ENCODE measurements around the gene SLC12A7. TPM values are rescaled to one million over a fixed set of nuclear protein-coding genes. Genes with fewer than 3 reads are reported as not detected.

The SLC12A7 gene
- total and polyA plus RNA-seq, 7 donors = 2.3 to 22.0 (median 4.5) TPM

DNA sequence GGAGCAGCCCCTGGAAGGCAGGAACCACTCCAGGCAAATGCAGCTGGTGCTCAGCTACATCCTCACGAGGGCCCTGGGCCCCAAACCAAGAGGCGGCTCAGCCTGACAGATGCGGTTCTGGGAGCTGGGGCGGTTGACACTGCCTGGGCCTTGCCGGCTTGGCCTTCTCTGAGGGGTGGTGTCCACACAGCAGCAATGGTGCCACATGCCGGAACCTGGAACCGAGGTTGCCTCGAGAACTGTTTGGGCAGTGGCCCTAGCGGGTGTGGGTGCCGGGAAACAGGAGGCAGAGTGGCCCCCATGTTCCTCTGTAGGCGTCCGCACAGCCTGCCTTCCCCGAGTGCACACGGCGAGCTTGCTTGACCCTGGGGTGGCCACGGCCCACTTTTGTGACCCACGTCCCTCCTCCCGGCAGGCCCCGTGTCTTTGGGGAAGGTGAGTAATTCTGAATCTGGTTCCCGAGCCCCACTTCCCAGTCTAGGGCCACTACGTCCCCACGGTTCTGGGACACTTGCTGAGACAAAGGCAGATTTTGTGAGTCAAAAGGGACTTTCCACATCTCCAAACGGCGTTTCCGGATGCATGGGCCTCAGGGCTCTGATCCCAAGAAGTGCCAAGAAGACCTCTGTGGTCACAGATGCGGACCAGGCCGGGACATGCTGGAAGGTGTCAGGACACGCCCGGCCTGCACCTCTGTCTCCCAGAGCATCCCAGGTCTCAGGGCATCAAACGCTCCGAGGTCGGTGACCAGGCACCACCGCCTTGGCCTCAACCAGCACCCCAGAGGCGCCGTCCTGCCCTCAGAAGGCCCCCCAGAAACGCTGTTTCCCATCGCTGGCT is 27.7 kb upstream of the SLC12A7 start:
- no peak for ATAC-seq
- DNase-seq = no peak
- no peaks in the 10 kb centered on the region for H3K36me3 ChIP-seq (ENCODE audit: insufficient read depth in 1 of 2, low read depth in 1 of 2)
- H3K4me1 ChIP-seq = no peaks in the 10 kb centered on the region
- intact Hi-C loops (cut with DNase I) = loop anchor here (2.0 to 10.0 kb wide), 4 partner anchors 87 to 219 kb away; partner anchors contain the start of gene NKD2 (in 1 of the 2)
- no peak overlapping the region for H3K4me3 ChIP-seq
- H3K9me3 ChIP-seq = no peaks in the 10 kb centered on the region
- peaks cover 0 to 24% (median 6%) of the 10 kb centered on the region in 3 donors for H3K27me3 ChIP-seq (ENCODE audit: insufficient read depth in 3 of 3, low read length in 2 of 3)
- no peak overlapping the region for H3K27ac ChIP-seq
- TF ChIP-seq, protein P1, sequence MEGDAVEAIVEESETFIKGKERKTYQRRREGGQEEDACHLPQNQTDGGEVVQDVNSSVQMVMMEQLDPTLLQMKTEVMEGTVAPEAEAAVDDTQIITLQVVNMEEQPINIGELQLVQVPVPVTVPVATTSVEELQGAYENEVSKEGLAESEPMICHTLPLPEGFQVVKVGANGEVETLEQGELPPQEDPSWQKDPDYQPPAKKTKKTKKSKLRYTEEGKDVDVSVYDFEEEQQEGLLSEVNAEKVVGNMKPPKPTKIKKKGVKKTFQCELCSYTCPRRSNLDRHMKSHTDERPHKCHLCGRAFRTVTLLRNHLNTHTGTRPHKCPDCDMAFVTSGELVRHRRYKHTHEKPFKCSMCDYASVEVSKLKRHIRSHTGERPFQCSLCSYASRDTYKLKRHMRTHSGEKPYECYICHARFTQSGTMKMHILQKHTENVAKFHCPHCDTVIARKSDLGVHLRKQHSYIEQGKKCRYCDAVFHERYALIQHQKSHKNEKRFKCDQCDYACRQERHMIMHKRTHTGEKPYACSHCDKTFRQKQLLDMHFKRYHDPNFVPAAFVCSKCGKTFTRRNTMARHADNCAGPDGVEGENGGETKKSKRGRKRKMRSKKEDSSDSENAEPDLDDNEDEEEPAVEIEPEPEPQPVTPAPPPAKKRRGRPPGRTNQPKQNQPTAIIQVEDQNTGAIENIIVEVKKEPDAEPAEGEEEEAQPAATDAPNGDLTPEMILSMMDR (IDR thresholded peaks at IDR 0.05) = no peak
- 68 to 85% (median 79%) methylated on average over 34 to 37 of the region's 37 CpGs for WGBS, 3 donors

- ATAC-seq (no peak), DNase-seq (no peak)
- Histone ChIP-seq H3K27me3 (ENCODE audit: insufficient read depth in 3 of 3, low read length in 2 of 3) (peaks cover 0 to 24% (median 5%) of the 10 kb centered on the region in 3 donors), H3K4me1 (no peaks in the 10 kb centered on the region), H3K36me3 (ENCODE audit: insufficient read depth in 1 of 2, low read depth in 1 of 2) (no peaks in the 10 kb centered on the region), H3K27ac (no peak overlapping the region), H3K4me3 (no peak overlapping the region), H3K9me3 (no peaks in the 10 kb centered on the region)
- intact Hi-C loops (cut with DNase I) = loop anchor here in 1 of 2 donors (10.0 kb wide), 1 partner anchor 144 kb away; no protein-coding TSS in a partner anchor
- TF ChIP-seq, protein P1 (IDR thresholded peaks at IDR 0.05) = no peak
- 83 to 86% (median 86%) methylated on average over 15 to 16 of the region's 16 CpGs for WGBS, 3 donors
Observed at GRCh38 chr5:1138445-1139245, 26.8 kb upstream of the SLC12A7 start.

DNA sequence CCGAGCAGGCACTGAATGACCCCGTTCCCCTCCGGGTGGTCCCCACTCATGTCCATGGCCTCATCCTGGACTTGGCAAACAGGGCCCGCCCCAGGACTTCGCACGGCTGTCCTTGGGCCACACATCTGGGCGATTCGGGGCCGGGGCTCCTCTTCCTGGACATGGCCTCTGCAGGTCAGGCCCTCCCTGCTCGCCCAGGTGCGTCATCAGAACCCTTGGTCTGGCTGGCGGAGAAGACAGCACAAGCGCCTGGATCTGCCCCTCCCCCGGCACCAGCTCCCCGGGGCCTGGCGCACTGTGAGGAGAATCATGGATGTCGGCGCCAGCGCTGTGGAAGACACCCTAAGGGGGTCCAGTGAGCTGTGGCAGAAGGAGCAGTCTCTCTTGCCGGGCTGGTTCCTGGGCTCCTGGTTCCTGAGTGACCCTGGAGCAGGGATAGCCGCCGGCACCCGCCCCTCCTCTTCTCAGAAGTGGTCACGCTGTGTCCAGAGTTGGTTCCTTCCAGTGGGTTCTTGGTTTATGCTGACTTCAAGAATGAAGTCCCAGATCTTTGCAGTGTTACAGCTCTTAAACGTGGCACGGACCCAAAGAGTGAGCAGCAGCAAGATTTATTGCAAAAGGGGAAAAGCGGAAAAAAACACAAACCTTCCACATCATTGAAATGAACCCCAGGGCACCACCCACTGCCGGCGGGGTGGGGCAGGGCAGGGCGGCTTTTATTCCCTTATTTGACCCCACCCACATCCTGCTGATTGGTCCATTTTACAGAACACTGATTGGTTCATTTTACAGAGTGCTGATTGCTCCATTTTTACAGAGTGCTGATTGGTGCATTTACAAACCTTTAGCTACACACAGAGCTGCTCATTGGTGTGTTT is 25.9 kb upstream of the SLC12A7 start:
- intact Hi-C loops (cut with DNase I) = loop anchor here in 1 of 2 donors (10.0 kb wide), 1 partner anchor 143 kb away; no protein-coding TSS in a partner anchor
- Histone ChIP-seq H3K36me3 (ENCODE audit: insufficient read depth in 1 of 2, low read depth in 1 of 2) (no peaks in the 10 kb centered on the region), H3K4me1 (no peaks in the 10 kb centered on the region), H3K4me3 (no peak overlapping the region), H3K27me3 (ENCODE audit: insufficient read depth in 3 of 3, low read length in 2 of 3) (peaks cover 0 to 20% (median 5%) of the 10 kb centered on the region in 3 donors), H3K27ac (no peak overlapping the region), H3K9me3 (no peaks in the 10 kb centered on the region)
- TF ChIP-seq, protein P1 (IDR thresholded peaks at IDR 0.05) = no peak
- ATAC-seq (peak in 1 of 4 donors; percentile 11), DNase-seq (peak in 1 of 2 donors; percentile 69)
- 92 to 95% (median 94%) methylated on average over 30 of the region's 30 CpGs for WGBS, 3 donors

DNA sequence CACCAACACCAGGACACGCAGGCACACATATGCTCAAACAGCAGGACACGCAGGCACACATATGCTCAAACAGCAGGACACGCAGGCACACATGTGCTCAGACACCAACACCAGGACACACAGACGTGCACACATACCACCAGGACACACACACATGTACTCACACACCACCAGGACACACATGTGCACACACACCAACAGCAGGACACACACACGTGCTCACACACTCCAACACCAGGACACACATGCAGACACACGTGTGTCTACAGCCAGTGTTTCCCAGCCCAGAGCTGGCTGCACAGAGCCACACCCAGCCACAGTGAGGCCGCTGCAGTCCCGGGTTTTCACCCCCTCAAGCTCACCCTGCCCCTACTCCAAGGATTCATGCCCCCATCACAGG is 25.0 kb upstream of the SLC12A7 start:
- DNase-seq (no peak), ATAC-seq (no peak)
- TF ChIP-seq, protein P1 (IDR thresholded peaks at IDR 0.05) = no peak
- no peaks in the 10 kb centered on the region for H3K4me1 ChIP-seq
- intact Hi-C loops (cut with DNase I) = loop anchor here in 1 of 2 donors (10.0 kb wide), 1 partner anchor 142 kb away; no protein-coding TSS in a partner anchor
- no peaks in the 10 kb centered on the region for H3K9me3 ChIP-seq
- no peak overlapping the region for H3K4me3 ChIP-seq
- H3K27ac ChIP-seq = no peak overlapping the region
- H3K27me3 ChIP-seq (ENCODE audit: insufficient read depth in 3 of 3, low read length in 2 of 3) = peaks cover 0 to 18% (median 5%) of the 10 kb centered on the region in 3 donors
- no peaks in the 10 kb centered on the region for H3K36me3 ChIP-seq (ENCODE audit: insufficient read depth in 1 of 2, low read depth in 1 of 2)
- 78 to 98% (median 85%) methylated on average over 8 of the region's 8 CpGs for WGBS, 3 donors
